HG03575 (cell line): ENCODE data around the gene CD28.

Experiments used
- ATAC-seq: cut with Tn5 transposase; IDR thresholded peaks from one replicate; pipeline ENCODE4 v1.9.1; 2021; ENCODE audit not compliant: unreplicated experiment, insufficient number of reproducible peaks, low FRiP score; ENCODE audit errors: extremely low read depth

CD28 gene

DNA sequence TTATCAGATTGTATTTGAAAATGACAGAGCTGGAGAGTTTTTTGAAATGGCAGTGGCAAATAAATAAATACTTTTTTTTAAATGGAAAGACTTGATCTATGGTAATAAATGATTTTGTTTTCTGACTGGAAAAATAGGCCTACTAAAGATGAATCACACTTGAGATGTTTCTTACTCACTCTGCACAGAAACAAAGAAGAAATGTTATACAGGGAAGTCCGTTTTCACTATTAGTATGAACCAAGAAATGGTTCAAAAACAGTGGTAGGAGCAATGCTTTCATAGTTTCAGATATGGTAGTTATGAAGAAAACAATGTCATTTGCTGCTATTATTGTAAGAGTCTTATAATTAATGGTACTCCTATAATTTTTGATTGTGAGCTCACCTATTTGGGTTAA is 30.9 kb downstream of the CD28 start:
- no peak for ATAC-seq

DNA sequence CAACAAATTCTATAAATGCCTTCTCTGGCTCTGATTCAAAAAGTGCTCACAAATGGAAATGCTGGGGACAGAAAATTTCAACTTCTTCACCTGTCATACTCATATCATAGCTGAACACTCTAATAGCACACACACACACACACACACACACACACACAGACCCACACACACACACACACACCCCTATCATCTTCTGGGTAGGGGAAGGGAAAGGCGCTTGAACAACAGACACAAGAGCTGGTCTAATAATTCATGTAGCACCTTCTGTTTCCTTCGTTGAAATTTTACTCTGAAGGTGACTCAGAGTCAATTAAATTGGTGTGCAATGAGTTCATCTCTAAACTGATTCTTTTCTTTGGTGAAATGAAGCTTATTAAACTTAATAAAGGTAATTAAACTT is 32.9 kb downstream of the CD28 start:
- no peak for ATAC-seq

DNA sequence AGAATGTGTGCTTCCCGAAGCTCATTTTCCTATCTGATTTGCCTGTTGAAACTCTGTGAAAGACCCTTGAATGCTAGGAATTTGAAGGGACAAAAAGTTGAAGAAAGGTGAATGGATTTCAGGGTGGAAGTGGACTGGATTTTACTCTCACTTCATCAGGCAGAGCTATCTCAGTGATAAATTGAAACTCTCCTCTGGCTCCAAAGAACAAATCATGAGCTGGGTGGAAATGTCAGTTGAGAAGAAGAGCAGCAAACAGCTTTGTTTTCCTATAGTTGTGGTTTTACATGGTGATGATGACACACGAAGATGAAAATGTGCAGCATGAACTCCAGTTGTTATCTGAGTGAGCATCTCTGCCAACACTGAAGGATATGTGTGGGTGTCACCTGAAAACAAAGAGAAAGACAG is 34.4 kb downstream of the CD28 start:
- no peak for ATAC-seq

DNA sequence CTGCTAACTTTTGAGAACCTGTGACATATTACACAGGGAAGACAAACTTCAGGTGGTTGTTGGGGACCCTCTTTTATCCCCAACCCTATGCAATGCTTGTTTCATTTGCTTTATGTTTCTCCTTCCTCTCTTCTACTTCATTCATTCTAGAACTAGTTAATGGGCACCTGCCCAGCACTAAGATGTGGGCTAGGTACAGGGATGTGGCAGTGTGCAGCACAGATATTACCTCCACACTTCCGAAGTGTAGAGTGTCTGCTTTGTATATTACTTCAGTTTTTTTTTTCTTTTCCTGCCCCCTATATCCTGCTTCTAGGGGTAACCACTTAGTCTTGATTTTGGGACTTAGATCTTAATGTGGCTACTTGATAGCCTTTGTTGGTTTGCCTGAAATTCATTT is 35.1 kb downstream of the CD28 start:
- no peak for ATAC-seq

DNA sequence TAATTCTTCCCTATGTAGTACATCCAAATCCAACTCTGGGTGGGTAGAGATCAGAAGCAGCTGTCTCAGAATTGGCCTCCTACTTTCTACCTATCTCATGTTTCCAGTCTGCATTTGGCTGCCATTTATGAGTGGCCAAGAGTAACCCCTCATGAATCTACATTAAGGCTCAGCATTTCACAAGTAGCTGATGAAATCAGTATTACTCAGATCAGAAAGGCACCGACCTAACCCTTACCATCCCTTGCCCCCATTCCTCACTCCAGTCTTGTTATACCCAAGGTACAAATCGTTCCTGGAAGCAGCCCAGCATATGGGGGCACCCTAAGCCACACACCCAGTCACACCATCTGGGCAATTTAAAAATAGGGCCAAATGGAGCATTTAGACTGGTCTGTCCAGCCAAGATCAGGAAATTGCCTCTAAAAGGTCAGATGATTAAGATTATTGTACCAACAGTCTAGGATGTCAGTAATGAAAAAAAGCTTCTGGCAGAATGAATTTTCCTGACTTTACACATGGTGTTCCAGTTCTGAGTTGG is 37.1 kb downstream of the CD28 start:
- ATAC-seq = no peak

DNA sequence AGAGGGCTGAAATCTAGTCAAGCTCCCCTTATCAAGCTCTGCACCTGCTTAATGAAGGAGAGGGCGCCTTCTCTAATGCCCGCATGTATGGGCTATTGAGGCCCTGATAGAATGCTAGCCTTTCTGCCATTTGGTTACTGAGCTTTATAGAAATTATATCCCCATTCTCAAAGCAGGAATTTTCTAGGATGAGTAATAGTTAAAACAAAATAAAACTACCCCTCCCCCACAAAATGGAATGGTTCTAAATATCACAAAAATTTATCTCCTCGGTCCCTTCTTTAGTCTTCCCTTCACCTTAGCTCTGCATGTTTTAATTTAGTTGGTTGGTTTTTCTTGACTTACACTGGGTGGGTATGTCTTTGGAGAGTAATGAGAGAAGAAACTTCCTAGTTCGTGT is 37.7 kb downstream of the CD28 start:
- ATAC-seq = no peak

DNA sequence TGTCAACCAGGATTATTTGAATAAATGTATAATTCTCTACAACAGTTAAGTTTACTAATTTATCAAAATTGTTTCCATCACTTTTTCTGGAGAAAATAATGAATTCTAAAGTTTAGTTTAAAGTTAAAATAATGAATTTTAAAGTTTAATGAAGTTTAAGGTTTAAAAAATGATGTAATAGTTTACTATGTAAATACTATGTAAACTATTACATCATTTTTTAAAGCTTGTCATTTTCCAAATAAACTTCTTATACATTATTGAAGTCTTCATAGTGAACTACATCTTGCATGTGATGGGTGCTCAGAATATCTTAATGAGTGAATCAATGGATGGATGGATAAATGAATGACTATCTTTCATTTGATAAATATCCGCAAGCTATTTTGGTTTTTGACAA is 38.8 kb downstream of the CD28 start:
- no peak for ATAC-seq

DNA sequence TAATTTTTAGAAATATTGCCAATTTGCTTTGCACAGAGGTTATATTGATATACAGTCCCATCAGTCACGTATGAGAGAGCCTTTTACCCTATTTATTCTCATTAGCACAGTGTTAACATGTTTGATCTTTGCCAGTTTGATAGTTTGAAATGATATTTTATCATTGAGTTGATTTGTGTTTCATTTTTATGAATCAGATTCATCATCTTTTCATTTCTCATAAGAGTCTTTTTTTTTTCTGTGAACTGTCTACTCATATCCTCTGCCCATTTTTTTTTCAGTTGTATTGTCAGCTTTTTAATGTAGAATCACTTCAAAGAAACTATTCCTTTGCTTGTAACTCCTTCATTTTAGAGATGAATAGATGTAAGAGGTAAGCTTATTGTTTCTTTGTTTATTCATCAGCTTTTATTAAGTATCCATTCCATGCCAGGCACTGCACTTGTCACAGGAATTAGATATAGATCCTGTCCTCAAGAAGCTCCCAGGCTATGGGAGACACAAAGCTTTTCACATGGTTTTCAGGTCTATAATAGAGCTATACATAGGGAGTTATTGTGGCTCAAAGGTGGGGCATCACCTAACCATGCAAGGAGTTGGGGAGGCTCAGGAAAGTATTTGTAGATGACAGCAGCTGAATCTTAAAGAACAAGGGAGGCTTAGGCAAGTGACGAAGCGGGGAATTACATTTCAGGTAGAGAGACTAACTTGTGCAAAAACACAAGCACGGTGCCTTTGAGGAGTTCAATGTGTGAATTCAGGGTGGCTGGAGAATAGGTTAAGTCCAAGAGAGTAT is 42.1 kb downstream of the CD28 start:
- ATAC-seq = no peak

DNA sequence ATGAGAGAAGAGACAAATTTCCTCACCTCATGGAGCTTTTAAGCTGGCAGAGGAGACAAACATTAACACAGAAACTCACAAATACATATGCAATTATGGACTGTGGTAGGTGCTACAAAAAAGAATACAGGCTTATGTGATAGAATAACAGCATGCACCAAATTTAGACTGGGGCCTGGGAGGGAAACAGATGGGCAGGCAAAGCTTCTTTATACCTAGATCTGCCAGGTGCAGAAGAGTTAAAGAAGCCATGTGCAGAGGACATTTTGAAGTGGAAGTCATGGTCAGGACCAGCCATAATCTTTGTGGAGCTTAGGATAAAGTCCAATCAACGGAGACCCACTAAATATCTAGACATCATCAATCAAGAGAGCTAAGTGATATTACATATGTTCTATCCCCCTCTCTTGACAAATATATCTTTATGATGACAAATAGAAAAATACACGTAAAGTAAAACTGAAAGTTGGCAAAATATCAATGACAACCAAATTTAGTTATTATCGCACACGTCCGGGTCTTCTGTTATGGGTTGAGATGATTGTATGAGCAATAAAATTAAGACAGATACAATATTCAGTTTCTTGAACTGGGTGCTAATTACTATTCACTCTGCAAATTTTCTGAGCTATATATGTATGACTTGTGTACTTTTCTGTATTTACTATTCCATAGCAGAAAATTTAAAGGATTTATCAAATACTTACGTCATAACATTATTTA is 44.1 kb downstream of the CD28 start:
- ATAC-seq = no peak

DNA sequence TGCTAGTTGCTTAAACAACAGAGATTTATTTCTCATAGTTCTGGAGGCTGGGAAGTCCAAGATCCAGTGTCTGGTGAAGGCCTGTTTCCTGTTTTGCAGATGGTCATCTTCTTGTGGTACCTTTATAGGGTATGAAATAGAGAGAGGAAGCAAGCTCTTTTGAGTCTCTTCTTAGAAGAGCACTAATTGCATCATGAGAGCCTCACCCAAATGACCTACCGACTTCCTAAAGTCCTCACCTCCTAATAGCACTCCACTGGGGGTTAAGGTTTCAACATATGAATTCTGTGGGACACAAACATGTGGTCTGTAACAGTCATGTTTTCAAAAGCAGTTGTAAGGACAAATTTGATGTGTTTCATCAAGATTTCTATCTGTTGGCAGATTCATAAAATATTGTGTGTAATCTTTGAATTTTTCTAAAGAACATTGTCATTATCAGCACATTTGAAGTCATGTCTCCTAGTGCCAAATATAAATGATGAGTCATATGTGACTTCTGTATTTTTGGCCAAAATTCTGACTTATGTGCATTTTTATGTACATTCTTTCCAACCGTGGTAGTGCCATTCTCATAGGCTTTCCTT is 45.3 kb downstream of the CD28 start:
- ATAC-seq = no peak

DNA sequence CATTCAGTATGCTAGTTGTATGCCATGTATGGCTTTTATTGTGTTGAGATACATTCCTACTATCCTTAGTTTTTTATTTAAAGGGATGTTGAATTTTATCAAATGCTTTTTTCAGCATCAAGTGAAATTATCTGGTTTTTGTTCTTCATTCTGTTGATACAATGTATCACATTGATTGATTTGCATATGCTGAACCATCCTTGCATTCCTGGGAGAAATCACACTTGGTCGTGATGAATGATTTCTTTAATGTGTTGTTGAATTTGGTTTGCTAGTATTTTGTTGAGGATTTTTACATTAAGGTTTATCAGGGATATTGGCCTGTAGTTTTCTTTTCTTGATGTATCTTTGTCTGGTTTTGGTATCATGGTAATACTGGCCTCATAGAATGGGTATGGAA is 49.7 kb downstream of the CD28 start:
- ATAC-seq = no peak

DNA sequence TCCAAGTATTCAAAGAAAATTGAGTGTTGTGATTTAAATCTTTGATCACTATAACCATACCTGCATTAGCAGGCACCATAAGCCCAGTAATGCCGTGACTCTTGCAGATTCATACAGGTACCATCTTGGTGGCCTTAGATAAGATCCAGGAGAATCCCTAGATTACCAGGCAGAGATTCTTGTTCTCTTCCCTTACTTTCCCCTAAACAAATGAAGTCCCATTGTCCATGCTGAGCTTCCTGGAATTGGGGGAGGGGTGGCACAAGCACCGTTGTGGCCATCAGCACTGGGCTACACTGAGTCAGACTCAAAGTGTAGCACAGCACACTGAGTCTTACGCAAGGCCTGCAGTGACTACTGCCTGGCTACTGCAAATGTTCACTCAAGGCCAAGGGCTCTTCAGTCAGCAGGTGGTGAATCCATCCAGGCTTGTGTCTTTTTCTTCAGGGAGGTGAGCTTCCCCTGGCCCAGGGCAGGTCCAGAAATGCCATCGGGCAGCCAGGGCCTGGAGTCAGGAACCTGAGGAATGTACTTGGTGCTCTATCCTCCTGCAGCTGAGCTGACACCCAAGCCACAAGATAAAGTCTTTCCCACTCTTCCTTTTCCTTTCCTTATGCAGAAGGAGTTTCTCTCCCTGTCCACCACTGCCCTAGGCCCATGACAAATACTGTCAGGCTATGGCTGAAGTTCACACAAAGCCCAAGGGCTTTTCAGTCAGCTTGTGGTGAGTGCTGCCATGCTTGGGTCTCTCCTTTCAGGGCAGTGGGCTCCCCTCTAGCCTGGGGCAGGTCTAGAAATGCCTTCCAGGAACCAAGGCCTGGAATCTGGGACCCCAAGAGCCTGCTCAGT is 52.6 kb downstream of the CD28 start:
- ATAC-seq = no peak

DNA sequence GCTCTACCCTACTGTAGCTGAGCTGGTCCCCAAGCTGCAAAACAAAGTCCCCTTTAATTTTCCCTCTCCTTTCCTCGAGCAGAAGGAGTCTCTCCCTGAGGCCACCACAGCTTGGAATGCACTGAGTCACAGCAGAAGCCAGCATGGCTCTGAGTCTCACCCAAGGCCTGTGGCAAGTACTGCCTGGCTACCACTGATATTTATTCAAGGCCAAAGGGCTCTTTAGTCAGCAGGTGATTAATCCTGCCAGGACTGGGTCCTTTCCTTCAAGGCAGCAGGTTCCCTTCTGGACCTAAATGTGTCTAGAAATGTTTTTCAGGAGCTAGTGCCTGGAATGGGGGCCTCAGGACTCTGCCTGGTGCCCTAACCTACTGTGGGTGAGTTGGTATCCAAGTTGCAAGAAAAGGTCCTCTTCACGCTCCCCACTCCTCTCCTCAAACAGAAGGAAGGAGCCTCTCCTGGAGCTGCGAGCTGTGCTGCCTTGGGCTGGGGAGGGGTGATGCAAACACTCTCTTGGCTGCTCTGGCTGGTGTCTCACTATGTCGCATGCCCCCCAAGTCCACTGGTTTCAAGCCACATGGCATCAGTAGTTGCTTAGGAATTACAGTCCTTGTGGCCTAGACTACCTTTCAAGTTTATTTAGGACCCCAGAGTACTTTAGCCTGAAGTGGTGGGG is 53.4 kb downstream of the CD28 start:
- no peak for ATAC-seq

DNA sequence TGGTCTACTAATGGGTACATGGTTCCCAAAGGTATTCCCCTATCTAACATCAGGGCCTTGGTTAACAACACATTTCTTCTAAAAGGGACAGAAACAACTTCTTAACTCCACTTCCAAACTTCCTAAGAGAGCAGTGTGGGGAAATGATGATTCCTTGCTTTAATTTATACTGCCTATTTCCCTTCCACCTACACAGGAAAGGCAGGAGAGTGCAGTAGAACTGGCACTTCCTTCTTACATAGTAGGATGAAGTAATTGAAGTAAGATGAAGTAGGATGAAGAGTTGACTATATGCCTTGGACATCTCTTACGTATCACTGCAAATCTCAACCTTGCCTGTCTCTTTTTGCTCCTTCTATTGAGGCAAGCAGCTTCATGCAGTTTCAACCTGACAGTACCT is 54.7 kb downstream of the CD28 start:
- ATAC-seq = no peak

DNA sequence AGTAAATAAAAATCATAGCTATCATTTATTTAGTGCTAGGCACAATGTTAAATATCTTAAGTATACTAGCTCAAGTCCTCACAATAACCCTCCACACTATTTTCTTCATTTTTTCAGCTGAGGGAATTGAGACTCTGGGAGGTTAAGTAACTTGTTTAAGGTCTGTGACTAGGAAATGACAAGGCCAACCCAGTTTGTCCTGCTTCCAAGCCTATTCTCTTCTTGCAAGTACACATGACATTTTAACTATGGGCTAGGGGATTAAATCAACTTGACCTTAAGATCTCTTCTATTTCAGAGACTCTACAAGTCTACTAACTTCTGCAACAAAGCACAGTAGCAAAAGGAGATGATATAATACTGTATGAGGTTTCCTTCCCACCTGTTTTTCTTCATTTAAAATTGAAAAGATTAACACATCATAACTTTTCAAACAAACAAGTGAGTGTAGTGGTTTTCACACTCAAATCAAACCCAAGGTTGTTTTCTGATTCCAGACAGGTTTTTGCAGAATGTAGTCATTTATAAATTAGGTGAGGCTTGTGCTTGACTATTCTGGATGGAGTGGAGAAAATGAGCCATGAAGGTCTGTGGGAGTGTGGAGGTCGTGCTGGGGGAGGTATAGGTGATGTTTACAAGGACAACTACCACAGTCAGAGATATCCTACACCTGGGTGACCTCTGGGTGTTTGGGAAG is 57.0 kb downstream of the CD28 start:
- no peak for ATAC-seq

DNA sequence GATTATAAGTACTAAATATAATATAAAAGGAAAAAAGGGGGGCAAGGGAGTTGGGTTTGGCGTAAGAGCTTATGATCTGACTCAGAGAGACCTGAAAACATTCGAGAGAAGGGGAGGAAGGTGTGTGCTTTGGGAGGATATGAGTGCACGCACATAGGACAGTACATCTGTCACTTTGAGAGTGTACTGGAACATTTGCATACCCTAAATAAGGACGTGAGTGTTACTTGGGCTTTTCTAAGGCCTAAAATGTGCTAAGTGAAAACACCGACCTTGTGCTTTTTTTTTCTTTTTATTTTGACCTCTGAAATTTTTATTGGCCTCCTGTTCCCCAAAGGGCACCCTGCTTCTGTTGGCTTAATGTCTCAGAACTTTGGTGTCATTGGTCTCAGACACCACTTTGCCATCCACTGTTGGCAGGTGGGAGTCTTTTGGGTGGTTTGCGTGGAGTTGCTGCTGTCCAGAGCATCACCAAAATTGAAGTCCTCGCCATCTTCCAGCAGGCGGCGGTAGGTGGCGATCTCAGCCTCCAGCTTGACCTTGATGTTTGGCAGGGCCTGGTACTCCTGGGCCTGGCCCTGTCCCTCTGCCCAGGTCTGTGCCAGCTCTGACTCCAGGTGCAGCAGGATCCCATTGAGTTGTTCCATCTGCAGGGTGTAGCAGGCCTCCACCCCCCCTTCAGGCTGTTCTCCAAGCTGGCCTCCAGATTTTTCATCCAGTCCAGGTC is 57.7 kb downstream of the CD28 start:
- no peak for ATAC-seq

DNA sequence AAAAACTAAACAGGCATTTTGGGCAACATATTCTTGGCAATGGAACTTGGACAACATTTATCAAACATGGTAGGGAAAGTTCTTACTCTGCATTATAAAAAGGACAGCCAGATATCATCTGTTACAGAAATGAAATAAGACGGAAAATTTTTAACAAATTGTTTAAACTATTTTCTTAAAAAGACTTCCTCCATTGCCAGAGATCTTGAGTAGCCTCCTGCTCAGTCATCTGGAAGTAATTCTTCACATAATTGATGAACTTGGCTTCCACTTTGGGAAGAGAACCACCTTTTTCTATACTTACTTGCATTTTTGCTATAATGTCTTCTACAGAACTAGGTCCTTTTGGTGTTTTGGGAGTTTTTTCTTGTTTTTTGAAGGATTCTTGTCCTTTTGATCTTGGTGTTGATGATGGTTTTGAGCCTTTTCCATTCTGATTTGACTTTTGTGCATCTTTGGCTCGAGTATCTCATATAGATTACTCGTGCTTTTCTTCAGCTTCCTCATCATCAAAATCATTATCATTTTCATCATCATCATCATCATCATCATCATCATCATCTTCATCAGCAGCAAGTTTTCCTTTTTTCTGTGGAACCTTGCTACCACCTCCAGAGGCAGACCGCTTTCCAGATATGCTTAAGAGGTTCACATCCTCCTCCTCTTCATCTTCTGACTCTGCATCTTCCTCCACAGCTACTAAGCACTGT is 66.2 kb downstream of the CD28 start:
- no peak for ATAC-seq
